Subcutaneous adipose tissue (tissue), 4 donors: ENCODE measurements around the gene TOLLIP. TPM values are rescaled to one million over a fixed set of nuclear protein-coding genes. Genes with fewer than 3 reads are reported as not detected.

Source experiments
- total RNA-seq, 4 donors: library from RNA; depleted of rRNA; stranded (reverse); fragments of >200 nt; gene quantifications; one replicate each; pipeline ENCODE4 v1.1.0, GENCODE V29; 2016
- TF ChIP-seq, protein P1 (sequence below): fragments of 450-650 bp; IDR thresholded peaks from one replicate; pipeline ENCODE4 v1.5.1; 2016; ENCODE audit warnings: low read depth, mild to moderate bottlenecking, control low read depth, antibody characterized with exemption, moderate library complexity

The TOLLIP gene
- total RNA-seq, 4 donors from 2014 or later: 20.5 to 40.9 (median 27.4) TPM

DNA sequence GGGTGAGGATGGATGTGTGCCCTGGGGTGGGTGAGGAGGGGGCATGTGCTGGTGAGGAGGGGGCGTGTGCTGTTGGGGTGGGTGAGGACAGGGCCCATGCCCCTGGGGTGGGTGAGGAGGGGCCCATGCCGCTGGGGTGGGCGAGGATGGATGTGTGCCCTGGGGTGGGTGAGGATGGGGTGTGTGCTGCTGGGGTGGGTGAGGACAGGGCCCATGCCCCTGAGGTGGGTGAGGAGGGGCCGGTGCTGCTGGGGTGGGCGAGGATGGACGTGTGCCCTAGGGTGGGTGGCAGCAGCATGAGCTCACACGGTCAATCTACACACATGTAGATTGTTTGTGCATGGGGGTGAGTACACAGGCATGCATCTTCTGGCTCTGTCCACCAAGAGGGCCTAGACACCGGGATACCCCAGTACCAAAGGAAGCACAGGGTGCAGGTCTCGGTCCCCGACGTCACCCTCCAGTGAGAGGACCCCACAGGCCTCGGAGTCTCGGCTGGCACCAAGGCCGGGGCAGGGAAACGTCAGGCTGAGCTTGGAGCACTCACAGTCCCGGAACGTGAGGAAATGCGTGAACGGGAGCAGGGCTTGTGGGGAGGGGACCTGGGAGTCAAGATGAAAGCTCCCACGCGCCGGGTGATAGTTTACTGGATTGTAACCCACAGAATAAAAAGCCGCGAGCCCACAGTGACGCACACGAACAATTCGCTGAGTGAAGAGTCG lies 37.4 kb upstream of the TOLLIP start:
- TF ChIP-seq, protein P1, sequence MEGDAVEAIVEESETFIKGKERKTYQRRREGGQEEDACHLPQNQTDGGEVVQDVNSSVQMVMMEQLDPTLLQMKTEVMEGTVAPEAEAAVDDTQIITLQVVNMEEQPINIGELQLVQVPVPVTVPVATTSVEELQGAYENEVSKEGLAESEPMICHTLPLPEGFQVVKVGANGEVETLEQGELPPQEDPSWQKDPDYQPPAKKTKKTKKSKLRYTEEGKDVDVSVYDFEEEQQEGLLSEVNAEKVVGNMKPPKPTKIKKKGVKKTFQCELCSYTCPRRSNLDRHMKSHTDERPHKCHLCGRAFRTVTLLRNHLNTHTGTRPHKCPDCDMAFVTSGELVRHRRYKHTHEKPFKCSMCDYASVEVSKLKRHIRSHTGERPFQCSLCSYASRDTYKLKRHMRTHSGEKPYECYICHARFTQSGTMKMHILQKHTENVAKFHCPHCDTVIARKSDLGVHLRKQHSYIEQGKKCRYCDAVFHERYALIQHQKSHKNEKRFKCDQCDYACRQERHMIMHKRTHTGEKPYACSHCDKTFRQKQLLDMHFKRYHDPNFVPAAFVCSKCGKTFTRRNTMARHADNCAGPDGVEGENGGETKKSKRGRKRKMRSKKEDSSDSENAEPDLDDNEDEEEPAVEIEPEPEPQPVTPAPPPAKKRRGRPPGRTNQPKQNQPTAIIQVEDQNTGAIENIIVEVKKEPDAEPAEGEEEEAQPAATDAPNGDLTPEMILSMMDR: no peak

DNA sequence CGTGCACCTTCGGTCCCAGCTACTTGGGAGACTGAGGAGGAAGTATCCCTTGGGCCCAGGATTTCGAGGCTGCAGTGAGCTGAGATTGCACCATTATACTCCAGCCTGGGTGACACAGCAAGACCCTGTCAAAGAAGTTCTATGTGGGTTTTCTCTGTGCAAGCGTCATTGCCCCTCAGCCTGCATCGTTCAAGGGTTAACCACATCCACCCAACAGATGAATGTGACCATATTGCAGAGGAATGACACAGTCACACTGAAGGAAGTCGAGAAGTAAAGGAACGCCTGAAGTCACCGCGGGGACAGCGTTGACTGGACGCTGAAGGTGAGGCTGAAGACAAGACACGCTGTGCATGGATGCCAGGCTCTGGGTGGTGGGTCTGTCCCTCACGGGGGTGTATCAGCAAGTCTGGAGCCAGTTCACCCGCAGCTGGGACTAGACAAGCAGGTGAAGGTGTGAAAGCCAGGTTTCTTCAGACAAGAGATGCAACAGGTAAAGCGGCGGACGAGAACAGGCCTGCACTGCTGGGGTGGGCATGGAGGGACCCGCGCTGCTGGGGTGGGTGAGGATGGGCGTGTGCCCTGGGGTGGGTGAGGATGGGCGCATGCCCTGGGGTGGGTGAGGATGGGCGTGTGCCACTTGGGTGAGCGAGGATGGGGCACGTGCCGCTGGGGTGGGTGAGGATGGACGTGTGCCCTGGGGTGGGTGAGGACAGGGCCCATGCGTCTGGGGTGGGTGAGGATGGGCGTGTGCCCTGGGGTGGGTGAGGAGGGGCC lies 36.5 kb upstream of the TOLLIP start:
- TF ChIP-seq, protein P1: no peak

DNA sequence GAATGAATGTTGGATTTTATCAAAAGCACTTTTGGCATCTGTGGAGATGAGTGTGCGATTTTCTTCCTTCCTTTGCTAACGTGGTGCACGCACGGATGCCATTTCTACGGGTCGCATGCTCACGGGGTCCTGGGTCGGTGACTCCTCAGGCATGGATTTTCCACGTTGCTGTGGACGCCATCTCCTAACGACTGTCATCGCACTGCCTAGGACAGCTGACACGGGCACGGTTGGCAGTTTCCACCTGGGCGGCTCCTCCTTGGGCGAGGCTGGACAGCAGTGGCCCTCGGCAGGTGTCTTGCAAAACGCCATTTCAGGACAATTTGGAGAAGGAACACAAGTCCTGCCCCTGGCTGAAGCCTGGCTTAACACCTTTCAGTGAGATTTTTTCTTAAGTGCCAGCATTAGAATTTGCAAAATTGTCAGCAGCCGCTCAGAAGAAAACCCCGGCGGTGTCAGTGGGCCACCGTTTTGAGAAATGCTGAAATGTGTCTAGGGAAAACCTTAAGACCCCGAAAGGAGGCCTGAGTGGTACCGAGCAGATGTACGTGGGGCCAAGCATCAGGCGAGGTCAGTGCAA lies 34.7 kb upstream of the TOLLIP start:
- TF ChIP-seq, protein P1: no peak

DNA sequence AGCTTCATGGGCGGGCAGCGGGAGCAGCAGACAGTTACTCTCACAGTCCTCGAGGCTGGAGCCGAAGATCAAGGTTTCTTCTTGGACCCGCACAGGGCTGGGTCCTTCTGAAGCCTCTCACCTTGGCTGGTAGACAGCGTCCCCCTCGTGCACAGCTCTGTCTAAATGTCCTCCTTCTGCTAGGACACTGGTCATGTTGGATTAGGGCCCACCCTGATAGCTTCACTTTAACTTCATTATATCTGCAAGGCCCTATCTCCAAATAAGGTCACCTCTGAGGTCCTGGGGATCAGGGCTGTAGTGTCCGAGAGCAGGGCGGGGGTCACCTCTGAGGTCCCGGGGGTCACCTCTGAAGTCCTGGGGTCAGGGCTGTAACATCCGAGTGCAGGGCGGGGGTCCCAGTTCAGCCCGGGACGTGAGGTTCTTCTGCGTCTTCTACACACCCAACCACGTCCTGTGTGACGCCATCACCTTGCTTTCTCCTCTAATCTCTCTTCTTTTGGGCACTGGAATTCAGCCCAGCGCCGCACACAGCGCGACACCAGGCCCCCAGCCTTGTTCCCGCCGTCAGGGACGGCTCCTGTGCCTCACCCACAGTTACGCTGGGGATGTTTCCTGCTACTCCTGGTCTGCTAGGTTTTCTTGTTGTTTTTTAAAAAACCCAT lies 34.1 kb upstream of the TOLLIP start:
- TF ChIP-seq, protein P1: no peak

DNA sequence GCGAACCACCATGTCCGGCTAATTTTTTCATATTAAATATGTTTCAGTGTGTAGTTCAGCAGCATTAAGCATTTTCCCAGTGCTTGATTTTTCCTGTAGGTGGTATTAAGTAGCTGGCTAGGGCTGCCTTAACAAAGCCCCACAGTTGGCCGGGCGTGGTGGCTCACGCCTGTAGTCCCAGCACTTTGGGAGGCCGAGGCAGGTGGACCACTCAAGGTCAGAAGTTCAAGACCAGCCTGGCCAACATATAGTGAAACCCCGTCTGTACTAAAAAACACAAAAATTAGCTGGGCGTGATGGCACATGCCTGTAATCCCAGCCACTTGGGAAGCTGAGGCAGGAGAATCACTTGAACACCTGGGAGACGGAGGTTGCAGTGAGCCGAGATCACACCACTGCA lies 33.5 kb upstream of the TOLLIP start:
- TF ChIP-seq, protein P1: no peak

DNA sequence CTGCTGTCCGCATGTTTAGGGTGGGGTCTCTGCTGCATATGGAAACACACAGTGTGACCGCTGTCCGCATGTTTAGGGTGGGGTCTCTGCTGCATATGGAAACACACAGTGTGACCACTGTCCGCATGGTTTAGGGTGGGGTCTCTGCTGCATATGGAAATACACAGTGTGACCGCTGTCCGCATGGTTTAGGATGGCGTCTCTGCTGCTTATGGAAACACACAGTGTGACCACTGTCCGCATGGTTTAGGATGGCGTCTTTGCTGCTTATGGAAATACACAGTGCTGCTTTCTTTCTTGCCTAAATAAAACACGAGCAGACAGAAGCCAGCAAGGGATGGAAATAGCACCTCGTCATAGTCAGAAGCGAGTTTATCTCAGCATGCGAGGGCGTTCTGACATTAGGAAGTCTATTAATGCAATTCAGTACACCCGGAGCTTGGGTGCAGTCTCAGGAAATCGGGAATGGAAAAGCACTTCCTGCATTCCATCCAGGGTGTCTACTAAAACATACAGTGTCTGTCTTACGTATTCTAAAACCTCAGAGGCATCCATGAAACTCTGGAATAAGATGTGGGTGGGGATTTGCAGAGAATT lies 32.6 kb upstream of the TOLLIP start:
- TF ChIP-seq, protein P1: no peak
